Osteocyte (in vitro differentiated cells): ENCODE measurements around the gene ERICH6. TPM values are rescaled to one million over a fixed set of nuclear protein-coding genes. Genes with fewer than 3 reads are reported as not detected.
A peak's percentile ranks its signal among the peaks of the same experiment; 100 is the strongest.
"Not testable (repeated sequence)": the region's sequence is repeated elsewhere in the genome, so short reads cannot be mapped to it uniquely, and the experiment has no call there.

Experiments used
- DNase-seq: peaks from one replicate; pipeline ENCODE4 v3.0.0; 2021; ENCODE audit warnings: mixed read lengths; ENCODE audit not compliant: unreplicated experiment; ENCODE audit errors: extremely low spot score
- H3K27ac Mint-ChIP-seq: one replicate; pipeline ENCODE4 v1.8.0; 2021; ENCODE audit warnings: mild to moderate bottlenecking, mixed read lengths; ENCODE audit not compliant: unreplicated experiment
- H3K27me3 Mint-ChIP-seq: one replicate; pipeline ENCODE4 v1.8.0; 2021; ENCODE audit warnings: mixed read lengths; ENCODE audit not compliant: unreplicated experiment
- H3K36me3 Mint-ChIP-seq: one replicate; pipeline ENCODE4 v1.8.0; 2021; ENCODE audit warnings: mixed read lengths; ENCODE audit not compliant: unreplicated experiment
- H3K4me1 Mint-ChIP-seq: one replicate; pipeline ENCODE4 v1.8.0; 2021; ENCODE audit warnings: mixed read lengths; ENCODE audit not compliant: unreplicated experiment
- H3K4me3 Mint-ChIP-seq: one replicate; pipeline ENCODE4 v1.8.0; 2021; ENCODE audit warnings: mild to moderate bottlenecking, moderate library complexity, mixed read lengths; ENCODE audit not compliant: unreplicated experiment
- H3K9me3 Mint-ChIP-seq: one replicate; pipeline ENCODE4 v1.8.0; 2021; ENCODE audit warnings: mixed read lengths; ENCODE audit not compliant: unreplicated experiment
- total RNA-seq: library from RNA; stranded (reverse); gene quantifications from 2 replicates; pipeline ENCODE4 v1.2.1, GENCODE V29; 2021
- TF ChIP-seq, protein P1 (sequence below): fragments of 200-600 bp; sonication (generic); IDR thresholded peaks from 2 replicates; pipeline ENCODE4 v1.5.0; 2021; ENCODE audit warnings: antibody characterized with exemption, mild to moderate bottlenecking, moderate library complexity

ERICH6 gene
- total RNA-seq, 1 donor from 2014 or later, result 0.83 TPM

DNA sequence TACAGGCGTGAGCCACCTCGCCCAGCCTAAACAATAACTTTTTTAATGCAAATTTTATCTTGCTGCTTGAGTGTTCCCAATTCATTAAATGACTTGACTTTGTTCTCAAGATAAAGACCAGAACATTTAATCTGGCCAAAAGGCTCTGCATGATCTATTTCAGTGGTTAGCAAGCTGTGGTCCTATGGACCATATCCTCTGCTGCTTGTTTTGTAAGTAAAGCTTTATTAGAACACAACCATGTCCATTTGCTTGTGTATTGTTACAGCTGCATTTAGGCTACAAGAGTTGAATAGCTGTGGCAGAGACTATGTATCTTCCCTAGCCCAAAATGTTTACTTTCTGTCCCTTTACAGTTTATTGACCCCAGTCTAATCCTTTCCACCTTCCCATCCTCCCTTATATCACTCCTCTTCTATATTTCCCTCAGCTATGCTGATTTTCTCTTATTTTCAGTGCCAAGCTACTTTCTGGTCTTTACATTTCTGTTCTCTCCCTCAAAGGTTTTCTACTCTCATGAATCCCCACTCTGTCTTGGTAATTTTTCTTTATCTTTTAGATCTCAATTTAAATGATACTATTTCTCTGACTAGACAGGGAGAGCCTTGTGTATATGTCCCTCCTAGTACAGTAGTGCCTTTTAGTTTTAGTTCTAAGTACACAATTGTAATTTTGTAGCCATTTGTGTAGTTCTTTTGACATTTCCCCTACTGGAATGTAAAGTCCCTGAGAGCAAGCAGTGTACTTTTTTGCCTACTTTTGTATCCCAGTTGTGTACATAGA, 77.4 kb downstream of the ERICH6 start:
- no peak for DNase-seq
- Mint-ChIP-seq H3K4me3 (no peak overlapping the region), H3K4me1 (peaks cover 50% of the 10 kb centered on the region), H3K36me3 (peaks cover 43% of the 10 kb centered on the region), H3K9me3 (no peaks in the 10 kb centered on the region), H3K27me3 (no peaks in the 10 kb centered on the region), H3K27ac (no peak overlapping the region)
- TF ChIP-seq, protein P1, sequence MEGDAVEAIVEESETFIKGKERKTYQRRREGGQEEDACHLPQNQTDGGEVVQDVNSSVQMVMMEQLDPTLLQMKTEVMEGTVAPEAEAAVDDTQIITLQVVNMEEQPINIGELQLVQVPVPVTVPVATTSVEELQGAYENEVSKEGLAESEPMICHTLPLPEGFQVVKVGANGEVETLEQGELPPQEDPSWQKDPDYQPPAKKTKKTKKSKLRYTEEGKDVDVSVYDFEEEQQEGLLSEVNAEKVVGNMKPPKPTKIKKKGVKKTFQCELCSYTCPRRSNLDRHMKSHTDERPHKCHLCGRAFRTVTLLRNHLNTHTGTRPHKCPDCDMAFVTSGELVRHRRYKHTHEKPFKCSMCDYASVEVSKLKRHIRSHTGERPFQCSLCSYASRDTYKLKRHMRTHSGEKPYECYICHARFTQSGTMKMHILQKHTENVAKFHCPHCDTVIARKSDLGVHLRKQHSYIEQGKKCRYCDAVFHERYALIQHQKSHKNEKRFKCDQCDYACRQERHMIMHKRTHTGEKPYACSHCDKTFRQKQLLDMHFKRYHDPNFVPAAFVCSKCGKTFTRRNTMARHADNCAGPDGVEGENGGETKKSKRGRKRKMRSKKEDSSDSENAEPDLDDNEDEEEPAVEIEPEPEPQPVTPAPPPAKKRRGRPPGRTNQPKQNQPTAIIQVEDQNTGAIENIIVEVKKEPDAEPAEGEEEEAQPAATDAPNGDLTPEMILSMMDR, result no peak

DNA sequence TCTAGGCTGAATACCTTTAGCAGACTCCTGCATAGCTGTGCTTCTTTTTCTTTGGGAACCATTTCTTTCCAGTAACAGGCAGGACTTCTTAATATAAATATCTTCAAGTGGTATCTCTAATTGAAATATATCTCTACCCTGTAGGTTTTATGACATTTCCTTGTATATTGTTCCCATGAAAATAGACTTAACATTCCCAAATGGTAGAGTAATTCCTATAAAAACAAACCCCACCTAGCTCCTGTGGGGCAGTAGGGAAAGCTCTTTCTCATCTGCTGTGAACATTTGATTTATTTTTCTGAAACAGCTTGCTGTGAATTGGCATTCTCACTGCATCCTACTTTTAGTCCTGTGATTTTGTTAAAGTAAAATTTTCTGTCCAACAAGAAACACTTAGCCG, 79.8 kb downstream of the ERICH6 start:
- no peak for DNase-seq
- H3K36me3 Mint-ChIP-seq, result peaks cover 30% of the 10 kb centered on the region
- no peaks in the 10 kb centered on the region for H3K9me3 Mint-ChIP-seq
- no peaks in the 10 kb centered on the region for H3K27me3 Mint-ChIP-seq
- H3K27ac Mint-ChIP-seq, result peak overlapping the region; percentile 84
- H3K4me1 Mint-ChIP-seq, result peaks cover 54% of the 10 kb centered on the region
- TF ChIP-seq, protein P1, result no peak
- no peak overlapping the region for H3K4me3 Mint-ChIP-seq

DNA sequence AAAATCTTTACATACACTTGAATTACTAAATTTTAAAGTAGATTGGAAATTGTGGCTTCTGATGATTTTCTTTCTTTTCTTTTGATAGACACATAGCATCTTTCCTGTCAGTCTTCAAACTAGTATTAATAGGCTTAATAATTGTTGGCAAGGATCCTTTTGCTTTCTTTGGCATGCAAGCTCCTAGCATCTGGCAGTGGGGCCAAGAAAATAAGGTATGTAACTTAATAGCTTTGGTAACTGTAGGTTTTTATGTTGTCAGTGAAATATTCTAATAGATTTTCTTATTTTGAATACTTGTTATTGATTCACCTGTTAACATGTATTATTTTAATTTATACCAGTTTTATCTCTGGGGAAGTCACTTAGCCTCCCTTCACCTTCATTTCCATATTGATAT, 80.8 kb downstream of the ERICH6 start:
- not testable (repeated sequence) for DNase-seq, H3K27ac Mint-ChIP-seq, H3K4me3 Mint-ChIP-seq, H3K9me3 Mint-ChIP-seq, H3K27me3 Mint-ChIP-seq
- Mint-ChIP-seq H3K4me1 (peaks cover 50% of the 10 kb centered on the region), H3K36me3 (peaks cover 30% of the 10 kb centered on the region)

DNA sequence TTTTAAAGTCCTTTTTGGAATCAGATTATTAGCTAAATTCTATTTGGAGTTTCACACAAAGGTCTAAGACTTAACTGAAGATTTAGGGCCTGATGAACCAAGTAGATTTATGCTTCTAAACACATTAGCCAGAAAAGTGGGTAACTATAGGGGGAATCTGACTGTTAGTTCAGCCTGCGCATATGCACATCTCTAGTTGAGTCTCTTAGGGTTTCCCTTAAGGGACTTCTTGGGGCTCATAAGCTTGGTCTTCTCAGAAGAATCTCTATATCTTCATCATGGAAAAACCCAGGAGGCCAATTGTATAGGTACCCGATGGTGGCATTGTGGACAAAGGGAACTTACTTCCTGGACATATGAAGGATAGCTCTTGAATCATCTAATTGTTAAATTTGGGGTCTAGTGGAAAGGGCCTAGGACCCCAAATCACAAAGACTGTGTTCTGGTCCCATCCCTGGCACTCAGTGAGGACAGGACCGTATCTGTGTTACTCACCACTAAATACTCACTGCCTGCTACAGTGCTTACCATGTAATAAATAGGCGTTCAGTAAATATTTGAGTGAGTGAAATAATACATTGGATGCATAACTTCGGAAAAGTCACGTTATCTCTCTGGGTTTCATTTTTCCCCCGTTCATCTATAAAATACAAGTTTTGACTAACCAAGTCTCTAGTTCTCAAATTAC, 83.6 kb downstream of the ERICH6 start:
- Mint-ChIP-seq H3K4me1 (peaks cover 39% of the 10 kb centered on the region), H3K27me3 (no peaks in the 10 kb centered on the region), H3K36me3 (peaks cover 8% of the 10 kb centered on the region), H3K4me3 (no peak overlapping the region), H3K9me3 (no peaks in the 10 kb centered on the region), H3K27ac (no peak overlapping the region)
- TF ChIP-seq, protein P1, result no peak
- no peak for DNase-seq

DNA sequence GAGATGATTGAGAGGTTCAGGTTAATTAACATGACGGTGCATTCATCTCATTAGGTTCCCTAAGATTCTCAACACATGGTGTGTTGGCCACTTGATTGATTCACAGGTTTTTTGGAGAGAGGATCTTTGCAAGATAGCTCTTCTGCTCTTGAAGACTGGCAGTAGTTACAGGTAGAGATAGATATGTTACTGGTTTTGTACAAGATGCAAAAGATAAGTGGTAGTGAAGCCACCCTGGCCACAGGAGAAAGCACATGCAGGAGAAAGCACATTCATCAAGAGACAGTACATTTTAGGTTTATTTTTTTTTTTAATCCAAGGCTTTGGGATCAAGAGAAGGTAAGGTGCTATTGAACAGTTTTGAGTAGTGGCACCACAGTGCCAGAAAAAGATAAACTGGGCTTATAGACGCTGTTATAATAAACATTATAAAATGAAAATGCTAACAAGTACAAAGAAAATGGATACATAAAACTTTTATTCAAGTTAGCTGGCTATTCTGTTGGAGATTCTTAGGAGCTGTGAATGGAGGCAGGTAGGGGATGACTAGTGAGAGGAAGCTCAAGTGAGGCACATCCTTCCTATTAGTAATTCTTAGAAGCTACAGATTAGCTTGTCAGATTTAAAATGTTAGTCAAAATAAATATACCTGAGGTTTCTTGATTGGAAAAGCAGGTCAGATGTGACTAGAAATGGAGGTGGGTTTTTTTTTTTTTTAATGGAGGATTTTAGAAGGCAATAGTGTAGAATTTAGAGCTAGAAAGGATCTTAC, 89.8 kb downstream of the ERICH6 start:
- Mint-ChIP-seq H3K9me3 (no peaks in the 10 kb centered on the region), H3K4me1 (peaks cover 11% of the 10 kb centered on the region), H3K4me3 (no peak overlapping the region), H3K36me3 (peaks cover 14% of the 10 kb centered on the region), H3K27ac (no peak overlapping the region), H3K27me3 (no peaks in the 10 kb centered on the region)
- DNase-seq, result no peak
- TF ChIP-seq, protein P1, result no peak
